Stimulated activated CD4-positive, alpha-beta T cell treated with anti-CD3 and anti-CD28 coated beads, Interleukin-4, amount 100 ng/mL, for 24 hours (primary cell): ENCODE results near the gene ISOC2.

Source experiments
- DNase-seq: peaks from one replicate; pipeline ENCODE4 v3.0.0-alpha.2; 2020

The ISOC2 gene

DNA sequence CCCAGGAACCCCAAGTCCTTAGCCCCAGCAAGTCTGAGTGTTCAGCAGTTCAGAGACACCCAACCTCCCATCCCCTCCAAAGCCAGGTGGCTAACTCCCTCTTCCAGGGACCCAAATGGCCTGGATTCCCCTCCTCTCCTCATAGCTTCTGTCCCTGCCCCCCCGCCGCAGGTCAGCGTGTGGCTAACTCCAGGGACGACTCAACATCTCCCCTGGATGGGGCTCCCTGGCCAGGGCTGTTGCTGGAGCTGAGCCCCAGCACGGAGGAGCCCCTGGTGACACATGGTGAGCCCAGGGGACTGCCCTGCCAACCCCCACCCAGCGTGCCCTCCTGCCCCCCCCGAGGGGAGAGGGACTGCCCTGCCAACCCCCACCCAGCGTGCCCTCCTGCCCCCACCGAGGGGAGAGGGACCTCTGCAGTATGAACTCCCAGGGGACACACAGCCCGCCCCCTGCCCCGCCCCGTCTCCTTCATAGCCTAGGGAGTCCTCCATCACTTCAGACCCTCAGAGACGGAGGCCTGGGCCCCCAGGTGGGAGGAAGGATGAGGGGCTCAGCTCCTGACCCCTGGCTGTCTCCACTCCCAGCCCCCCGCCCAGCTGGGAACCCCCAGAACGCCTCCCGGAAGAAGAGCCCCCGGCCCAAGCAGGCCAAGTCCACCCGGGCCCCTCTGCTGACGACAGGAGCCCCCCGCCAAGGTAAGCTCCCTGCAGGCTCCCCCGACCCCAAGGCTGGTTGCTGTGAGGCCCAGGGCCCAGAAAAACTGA, 28.5 kb upstream of the ISOC2 start:
- no peak for DNase-seq

DNA sequence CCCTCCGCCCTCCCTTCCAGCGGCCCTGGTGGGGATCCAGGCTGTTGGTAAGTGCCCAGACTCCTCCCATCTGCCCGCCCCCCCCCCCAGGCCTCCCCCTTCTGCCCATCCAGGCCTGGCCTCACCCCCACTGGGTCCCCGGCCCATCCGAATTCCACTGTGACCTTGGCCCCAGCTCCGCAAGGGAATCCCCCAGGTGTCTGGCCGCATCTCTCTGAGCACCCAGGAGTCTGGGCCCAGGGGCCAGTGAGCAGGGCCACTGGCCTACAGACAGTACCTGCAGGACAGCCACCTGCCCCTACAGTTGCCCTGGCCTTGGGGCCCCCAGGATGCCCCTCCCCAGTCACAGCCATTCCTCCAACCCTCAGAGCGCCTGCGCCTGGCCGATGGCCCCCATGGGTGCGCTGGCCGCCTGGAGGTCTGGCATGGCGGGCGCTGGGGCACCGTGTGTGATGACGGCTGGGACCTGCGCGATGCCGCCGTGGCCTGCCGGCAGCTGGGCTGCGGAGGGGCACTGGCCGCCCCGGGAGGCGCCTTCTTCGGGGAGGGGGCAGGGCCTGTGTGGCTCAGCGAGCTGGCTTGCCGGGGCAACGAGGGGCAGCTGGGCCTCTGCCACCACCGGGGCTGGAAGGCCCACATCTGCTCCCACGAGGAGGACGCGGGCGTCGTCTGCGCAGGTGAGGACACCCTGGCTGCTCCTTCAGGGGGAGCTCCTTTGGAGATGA, 27.7 kb upstream of the ISOC2 start:
- no peak for DNase-seq

DNA sequence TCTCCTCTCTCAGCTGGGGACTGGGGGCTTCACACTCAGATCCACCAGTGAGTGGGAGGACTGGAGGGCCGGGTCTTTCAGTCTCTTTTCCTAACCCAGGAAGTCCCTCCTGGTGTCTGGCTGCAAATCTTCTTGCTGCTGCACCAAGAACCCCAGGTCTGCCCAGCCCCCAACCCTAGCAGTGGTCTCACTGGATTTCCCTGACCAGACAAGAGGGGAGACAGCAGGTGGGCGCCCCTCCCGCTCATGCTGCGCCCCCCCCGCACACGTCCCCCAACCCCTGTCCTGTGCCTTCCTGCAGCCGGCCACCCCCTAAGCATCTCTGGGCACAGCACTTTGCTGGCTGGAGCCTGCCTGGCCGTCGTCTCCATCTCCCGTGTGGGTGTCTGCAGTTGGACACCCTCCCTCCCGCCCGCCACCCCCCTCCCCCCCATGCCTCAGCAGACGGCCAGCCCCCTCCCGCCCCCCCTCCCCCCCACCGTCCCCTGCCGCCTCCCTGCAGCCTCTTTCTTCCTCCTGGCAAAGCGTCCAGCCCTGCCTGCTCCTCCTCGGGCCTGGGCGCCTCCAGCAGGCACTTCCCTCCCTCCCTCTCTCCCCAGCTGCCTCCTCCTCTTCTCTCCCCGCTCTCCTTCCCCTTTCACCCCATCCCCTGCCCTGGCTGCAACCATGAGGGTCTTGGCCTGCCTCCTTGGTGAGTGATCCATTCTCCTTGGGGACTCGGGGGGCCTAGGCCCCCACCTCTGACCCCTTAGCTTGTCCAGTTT, 26.7 kb upstream of the ISOC2 start, which contains the start of gene SSC5D:
SSC5D (plus strand) TSS at position 513 of the 764 bp plus-strand sequence; CDS start at position 667, 154 bp downstream.
- DNase-seq: no peak

DNA sequence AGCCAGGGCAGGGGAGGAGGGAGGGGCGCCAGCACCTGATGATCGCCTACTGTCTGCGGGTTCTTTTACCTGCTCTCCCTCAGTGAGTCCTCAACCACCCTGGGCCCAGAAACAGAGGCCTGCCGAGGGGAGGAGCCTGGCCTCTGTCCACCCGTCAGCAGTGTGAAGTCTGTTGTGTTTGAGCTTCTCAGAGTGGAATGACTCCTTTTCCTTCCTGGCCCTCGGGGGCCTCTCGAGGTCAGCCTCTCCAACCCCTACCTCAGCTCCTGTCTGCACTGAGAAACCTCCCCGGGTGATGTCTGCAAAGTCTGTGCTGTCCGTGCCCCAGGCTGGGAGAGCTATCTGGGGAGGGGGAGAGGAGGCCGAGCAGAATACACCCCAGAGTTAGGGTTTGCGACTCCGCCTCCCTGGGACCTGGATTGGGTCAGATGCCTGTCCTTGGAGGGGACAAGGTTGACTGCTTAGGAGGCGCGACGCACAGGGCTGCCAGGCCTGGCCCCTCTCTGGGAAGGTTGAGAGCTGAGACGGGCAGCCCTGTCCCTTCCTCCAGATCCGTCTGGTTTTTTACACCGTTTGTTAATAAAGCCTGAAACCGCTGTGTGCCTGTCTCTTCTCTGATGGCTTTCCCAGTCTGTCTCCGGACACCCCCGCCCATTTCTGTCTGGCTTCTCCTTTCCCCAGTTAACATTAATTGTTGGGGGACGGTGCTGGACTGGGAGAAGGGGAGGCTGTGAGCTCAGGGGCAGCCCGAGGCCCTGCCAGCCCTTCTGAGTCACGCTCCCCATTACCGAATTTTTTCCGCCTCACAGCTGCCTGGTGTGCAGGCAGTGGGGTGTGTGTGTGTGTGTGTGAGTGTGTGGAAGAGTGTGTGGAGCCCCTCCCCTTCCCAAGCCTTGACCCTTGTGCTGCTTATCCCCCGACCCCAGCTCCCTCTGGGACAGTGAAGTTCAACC, 25.8 kb upstream of the ISOC2 start:
- DNase-seq: peak; percentile 65

DNA sequence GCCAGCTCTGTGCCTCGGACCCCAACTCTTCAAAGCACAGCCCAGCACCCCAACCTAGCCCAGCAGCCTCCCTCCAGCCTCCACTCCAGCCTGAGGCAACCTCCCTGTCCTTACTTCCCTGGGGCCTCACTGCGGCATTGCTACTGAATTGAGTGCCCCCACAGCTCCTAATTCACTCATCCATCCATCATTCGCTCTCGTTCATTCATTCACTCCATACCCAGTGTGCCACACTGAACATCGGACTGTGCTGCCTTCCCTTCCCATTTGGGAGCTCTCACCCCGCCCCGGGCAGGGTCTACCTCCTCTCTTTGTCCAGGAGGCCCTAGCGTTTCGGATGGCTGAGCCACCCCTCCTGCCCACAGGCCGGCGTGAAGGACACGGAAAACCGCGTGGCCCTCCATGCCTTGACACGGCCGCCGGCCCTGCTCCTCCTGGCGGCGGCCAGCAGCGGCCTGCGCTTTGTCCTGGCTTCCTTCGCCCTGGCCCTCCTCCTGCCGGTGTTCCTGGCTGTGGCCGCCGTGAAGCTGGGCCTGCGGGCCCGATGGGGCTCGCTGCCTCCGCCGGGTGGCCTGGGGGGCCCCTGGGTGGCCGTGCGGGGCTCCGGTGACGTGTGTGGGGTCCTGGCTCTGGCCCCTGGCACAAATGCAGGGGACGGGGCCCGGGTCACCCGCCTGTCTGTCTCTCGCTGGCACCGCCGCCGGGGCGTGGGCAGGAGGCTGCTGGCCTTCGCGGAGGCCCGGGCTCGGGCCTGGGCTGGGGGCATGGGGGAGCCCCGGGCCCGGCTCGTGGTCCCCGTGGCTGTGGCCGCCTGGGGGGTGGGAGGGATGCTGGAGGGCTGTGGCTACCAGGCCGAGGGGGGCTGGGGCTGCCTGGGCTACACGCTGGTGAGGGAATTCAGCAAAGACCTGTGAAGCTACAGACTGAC, 24.9 kb upstream of the ISOC2 start:
- no peak for DNase-seq

DNA sequence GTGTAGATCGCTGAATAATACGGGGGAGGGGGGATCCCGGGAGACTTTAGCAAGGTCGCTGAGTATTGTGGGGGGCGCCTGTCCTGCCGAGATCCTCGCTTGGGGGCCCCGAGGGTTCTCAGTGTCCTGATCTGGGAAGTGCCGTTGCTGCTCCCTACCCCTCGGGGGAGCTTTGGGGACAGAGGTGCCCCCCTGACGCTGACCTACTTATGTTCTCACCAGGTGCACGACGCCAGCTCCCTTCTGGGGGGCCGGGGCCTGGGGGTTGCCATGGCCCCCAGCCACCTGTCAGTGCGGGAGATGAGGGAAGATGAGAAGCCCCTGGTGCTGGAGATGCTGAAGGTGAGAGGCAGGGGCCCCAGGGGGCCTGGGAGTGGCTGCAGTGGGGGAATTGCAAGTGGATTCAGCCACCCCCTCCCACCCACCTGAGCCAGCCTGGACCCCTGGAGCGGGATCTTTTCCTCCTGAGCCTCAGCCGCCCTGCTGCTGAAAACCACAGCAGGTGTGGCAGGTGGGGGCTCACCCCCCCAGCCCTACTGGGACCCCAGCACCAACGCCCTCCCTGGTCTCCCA, 24.1 kb upstream of the ISOC2 start:
- no peak for DNase-seq

DNA sequence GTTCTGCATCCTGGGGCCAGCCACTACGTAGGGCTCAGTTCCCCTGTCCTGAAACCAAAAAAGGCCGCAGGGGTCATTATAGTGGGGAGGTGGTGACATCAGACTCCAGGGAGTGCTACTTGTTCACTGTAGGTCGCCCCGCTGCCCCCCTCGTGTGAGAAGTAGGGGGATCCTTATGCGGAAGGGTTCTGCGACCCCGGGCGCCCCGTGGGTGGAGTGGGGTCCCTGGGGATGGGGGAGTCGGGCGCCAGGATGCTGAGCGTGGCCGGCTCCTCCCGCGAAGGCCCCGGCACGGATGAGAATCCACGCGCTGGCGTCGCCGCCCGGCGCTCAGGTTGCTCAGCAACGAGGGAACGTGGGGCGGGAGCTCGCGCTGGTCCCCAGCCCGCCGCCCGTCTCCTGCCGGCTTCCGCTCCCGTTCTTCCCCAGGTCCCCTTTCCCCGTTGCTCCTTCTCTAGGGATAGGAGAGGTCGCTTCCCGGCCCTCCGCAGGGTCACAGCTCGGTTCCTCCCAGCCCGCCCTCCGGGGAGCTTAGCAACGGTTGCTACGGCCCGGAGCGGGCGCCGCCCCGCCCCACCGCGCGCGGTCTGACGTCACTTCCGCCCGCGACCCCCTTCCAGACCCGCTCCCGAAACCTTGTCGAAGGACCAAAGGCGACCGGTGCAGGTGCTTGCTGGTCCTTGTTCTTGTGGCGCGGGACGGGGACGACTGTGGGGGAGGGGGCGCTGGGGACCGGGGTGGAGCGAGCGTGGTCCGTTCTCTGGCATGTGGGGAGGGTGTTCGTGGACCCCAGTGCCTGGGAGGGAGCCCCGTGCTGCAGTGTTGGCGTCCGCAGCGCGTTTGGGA, 23.4 kb upstream of the ISOC2 start, which contains the start of gene NAT14:
NAT14 (plus strand) TSS at position 596 of the 846 bp plus-strand sequence. CDS start 521 bp downstream, outside the sequence.
- peak; percentile 63 for DNase-seq

DNA sequence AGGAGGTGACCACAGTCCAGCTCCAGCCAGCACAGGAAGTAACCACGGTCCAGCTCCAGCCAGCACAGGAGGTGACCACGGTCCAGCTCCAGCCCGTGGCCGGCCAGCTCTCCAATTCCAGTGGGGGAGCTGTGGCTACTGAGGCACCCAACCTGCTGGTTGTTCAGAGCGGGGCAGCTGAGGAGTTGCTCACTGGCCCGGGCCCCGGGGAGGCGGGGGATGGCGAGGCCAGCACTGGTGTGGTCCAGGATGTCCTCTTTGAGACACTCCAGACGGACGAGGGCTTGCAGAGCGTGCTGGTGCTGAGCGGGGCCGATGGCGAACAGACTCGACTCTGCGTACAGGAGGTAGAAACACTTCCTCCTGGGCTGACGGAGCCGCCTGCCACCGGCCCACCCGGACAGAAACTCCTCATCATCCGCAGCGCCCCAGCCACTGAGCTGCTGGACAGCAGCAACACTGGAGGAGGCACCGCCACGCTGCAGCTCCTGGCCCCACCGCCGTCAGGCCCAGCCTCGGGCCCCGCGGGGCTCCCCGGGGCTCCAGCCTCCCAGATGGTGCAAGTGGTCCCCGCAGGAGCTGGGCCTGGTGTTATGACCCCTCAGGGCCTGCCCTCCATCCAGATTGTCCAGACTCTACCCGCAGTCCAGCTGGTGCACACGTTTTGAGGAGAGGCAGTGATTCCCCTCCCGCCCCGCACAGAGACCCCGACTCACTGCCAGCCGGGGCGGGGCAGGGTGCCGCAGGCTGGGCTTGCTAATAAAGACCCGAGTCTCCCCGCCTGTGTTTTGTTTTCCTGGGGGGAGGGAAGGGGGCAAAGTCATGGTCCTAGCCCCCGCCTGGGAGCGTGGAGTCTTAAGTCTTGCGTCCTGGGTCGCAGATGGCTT, 22.5 kb upstream of the ISOC2 start:
- no peak for DNase-seq

DNA sequence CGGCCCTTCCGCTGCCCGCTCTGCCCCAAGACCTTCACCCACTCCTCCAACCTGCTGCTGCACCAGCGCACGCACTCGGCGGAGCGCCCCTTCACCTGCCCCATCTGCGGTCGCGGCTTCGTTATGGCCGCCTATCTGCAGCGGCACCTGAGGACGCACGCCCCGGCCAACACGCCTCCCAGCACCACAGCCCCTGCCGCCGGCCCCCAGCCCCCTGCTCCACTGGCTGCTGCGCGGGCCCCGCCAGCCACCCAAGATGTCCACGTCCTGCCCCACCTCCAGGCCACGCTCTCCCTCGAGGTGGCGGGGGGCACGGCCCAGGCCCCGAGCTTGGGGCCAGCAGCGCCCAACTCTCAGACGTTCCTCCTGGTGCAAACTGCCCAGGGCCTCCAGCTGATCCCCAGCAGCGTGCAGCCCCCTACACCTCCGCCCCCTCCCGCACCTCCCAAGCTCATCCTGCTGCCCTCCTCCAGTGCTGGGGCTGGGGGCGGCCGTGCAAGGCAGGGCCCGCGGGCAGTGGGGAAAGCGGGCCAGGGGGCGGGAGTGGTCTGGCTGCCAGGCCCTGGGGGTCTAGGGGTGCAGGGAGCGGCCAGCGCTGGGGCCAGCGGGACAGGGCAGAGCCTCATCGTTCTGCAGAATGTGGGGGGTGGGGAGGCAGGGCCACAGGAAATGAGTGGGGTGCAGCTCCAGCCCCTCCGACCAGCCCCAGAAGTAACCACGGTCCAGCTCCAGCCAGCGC, 21.7 kb upstream of the ISOC2 start:
- DNase-seq: no peak

DNA sequence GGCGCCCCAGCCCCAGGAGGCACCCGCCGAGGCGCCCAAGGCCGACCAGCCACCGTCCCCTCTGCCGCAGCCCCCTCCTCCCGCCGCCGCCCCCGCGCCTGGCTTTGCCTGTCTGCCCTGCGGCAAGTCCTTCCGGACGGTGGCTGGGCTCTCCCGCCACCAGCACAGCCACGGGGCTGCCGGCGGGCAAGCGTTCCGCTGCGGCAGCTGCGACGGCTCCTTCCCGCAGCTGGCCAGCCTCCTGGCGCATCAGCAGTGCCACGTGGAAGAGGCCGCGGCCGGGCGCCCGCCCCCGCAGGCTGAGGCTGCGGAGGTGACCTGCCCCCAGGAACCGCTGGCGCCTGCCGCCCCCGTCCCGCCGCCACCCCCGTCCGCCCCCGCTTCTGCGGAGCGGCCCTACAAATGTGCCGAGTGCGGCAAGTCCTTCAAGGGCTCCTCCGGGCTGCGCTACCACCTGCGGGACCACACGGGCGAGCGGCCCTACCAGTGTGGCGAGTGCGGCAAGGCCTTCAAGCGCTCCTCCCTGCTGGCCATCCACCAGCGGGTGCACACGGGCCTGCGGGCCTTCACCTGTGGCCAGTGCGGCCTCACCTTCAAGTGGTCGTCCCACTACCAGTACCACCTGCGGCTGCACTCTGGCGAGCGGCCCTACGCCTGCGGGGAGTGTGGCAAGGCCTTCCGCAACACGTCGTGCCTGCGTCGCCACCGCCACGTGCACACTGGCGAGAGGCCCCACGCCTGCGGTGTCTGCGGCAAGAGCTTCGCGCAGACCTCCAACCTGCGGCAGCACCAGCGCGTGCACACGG, 20.9 kb upstream of the ISOC2 start:
- DNase-seq: no peak

DNA sequence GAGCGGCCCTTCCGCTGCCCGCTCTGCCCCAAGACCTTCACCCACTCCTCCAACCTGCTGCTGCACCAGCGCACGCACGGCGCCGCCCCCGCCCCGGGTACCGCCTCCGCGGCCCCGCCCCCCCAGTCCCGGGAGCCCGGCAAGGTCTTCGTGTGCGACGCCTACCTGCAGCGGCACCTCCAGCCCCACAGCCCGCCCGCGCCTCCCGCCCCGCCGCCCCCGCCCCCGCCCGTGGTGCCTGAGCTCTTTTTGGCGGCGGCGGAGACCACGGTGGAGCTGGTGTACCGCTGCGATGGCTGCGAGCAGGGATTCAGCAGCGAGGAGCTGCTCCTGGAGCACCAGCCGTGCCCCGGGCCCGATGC, 20.3 kb upstream of the ISOC2 start:
- DNase-seq: no peak

DNA sequence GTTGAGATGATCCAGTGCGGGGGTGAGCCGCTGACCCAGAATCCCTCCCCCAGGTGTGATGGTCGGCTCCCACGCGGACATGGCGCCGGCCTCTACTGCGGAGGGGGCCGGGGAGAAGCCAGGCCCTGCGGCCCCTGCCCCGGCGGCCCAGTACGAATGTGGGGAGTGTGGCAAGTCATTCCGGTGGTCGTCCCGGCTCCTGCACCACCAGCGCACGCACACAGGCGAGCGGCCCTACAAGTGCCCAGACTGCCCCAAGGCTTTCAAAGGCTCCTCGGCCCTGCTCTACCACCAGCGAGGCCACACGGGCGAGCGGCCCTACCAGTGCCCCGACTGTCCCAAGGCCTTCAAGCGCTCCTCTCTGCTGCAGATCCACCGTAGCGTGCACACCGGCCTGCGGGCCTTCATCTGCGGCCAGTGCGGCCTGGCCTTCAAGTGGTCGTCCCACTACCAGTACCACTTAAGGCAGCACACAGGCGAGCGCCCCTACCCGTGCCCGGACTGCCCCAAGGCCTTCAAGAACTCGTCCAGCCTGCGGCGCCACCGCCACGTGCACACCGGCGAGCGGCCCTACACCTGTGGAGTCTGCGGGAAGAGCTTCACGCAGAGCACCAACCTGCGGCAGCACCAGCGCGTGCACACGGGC, 19.8 kb upstream of the ISOC2 start:
- DNase-seq: no peak

DNA sequence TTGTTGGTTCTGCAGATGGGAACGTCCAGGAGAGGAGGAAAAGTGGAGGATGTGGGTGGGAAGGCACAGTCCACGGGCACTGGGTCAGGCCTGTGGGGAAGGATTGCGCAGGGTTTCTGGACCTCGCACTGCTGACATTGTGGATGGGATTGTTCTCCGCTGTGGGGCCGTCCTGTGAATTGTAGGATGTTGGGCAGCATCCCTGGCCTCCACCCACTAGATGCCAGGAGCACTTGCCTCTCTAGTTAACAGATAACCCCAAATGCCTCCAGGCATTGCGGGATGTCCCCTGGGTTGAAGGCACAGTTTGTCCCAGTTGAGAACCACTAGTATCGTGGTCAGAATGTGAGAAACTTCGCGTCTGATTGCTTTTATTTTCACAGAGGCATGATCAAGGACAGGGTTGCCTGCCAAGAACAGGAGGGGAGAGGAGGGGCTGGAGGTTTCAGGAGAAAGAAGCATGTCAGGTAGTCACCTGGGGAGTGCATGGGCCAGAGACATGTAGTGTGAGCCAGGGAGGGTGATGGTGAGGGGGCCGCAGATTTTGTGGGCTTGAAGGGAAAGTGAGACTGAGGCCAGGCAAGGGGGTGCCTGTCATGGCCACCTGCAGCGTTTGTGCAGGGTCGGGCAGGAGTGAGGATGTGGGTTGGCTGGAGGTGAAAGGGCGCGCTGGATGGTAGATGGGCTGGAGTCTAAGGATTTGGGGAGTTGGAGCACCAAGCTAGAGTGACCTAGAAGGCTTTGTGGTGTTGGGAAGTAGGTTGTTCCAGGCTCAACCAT, 18.2 kb upstream of the ISOC2 start:
- DNase-seq: no peak

DNA sequence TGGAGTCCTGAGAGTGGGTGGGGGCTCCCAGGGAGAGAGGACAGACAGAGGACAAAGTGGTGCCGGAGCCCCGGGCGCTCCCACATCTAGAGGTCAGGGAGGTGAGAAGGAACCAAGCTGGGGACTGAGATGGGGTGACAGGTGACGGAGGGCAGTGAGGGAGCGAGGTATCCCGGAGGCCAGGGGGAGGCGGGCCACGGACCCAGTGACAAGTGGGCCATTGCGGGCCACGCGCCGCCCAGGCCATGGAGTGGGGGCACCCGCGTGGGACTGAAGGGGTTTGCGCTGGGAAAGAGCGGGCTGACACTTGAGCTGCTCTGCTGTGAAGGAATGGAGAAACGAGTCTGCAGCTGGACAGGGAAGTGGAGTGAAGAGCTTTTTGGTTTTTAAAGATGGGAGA, 17.6 kb upstream of the ISOC2 start:
- DNase-seq: no peak

DNA sequence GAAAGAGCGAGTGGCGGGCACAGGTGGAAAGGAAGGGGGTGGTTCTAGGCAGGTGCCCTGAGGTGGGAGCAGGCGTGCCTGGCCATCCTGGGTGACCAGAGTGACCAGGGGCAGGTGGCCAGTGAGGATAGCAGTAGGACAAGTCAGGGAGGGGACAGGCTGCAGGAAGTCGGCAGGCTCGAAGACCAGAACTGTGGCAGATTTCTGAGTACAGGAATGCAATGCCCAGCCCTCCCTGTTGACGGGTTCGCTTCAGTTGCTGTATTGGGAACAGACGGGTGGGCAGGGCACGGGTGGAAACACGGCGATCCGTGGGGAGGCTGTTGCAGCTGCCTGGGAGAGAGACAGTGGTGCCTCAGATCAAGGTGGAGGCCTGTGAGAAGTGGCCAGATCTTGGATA, 16.9 kb upstream of the ISOC2 start:
- no peak for DNase-seq

DNA sequence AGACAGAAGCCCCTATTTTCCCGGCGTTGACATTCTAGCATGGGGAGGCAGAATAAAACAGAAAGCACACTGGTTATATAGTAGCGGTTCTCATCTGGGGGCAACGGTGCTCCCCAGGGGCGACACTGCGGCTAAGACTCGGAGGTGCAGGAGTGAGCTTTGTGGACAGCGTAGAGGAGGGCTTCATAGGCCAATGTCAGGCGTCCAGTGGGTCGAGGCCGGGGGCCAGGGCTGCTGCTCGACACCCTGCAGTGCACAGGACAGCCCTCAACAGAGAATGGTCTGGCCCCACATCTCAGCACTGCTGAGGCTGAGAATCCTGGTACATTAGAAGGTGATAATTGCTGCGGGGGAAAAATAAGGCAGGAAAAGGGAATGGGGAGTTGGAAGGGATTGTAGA, 16.5 kb upstream of the ISOC2 start:
- DNase-seq: no peak
